HepG2 (cell line): ENCODE results near the gene SAPCD1.

Experiments
- CHCHD3 ChIP-seq: sonication (generic); formaldehyde crosslinking; IDR thresholded peaks from 2 replicates; pipeline ENCODE4 v1.8.0; 2022; ENCODE audit warnings: mild to moderate bottlenecking, missing genetic modification reagents, moderate library complexity
- CTCF ChIP-seq: sonication (generic); formaldehyde crosslinking; IDR thresholded peaks from 2 replicates; pipeline ENCODE4 v1.5.0; 2020; ENCODE audit warnings: mild to moderate bottlenecking, missing genetic modification reagents, moderate library complexity
- DBP ChIP-seq: sonication (generic); formaldehyde crosslinking; IDR thresholded peaks from 2 replicates; pipeline ENCODE4 v1.4.0; 2020; ENCODE audit warnings: missing genetic modification reagents; ENCODE audit errors: not compliant biosample characterization
- GABPA ChIP-seq, 2 experiments: IDR thresholded peaks; 2 replicates each; pipeline ENCODE4 v1.6.1; 2011 to 2016; ENCODE audit warnings: low read depth in 2 of 2, low read length in 1 of 2, missing biosample characterization in 1 of 2, missing genetic modification characterization in 1 of 2
- NFRKB ChIP-seq: fragments of 450-650 bp; IDR thresholded peaks from 2 replicates; pipeline ENCODE4 v1.6.1; 2017
- POLR2AphosphoS5 ChIP-seq: IDR thresholded peaks from 2 replicates; pipeline ENCODE4 v1.6.1; 2012; ENCODE audit warnings: low read depth, low read length
- RFXAP ChIP-seq: sonication (generic); formaldehyde crosslinking; IDR thresholded peaks from 2 replicates; pipeline ENCODE4 v1.4.0; 2020; ENCODE audit warnings: missing genetic modification reagents, borderline replicate concordance
- SUZ12 ChIP-seq: fragments of 150-350 bp; IDR thresholded peaks from 2 replicates; pipeline ENCODE4 v1.6.1; 2014; ENCODE audit warnings: low read depth, low read length

GRCh38 chr6:31740397-31741223 is 21.8 kb upstream of the SAPCD1 start:
- TF ChIP-seq NFRKB (no peak), CTCF (CRISPR knock-in tag) (no peak), RFXAP (CRISPR knock-in tag) (no peak; the same call in 1 of the 2 replicates), GABPA (IDR thresholded peaks at IDR 0.05; ENCODE audit: low read depth, low read length) (no peak), GABPA (CRISPR knock-in tag; IDR thresholded peaks at IDR 0.05; ENCODE audit: low read depth) (no peak), DBP (CRISPR knock-in tag) (no peak), CHCHD3 (CRISPR knock-in tag) (no peak), POLR2AphosphoS5 (no peak), SUZ12 (no peak)
